Mesenchymal stem cell (in vitro differentiated cells and primary cell): ENCODE measurements around the gene ANKMY1.
"Not testable (repeated sequence)": the region's sequence is repeated elsewhere in the genome, so short reads cannot be mapped to it uniquely, and the experiment has no call there.

ENCODE experiments used
- DNase-seq: peaks from one replicate; pipeline ENCODE4 v3.0.0-alpha.2; 2013
- H2AFZ ChIP-seq: one replicate; pipeline ENCODE4 v1.6.1; 2013; ENCODE audit warnings: low read depth, mild to moderate bottlenecking, control low read depth, inconsistent platforms, low read length, moderate library complexity
- H2AK5ac ChIP-seq: 2 replicates; pipeline ENCODE4 v1.6.1; 2013; ENCODE audit warnings: low read length, moderate library complexity, mild to moderate bottlenecking, inconsistent platforms; ENCODE audit not compliant: severe bottlenecking
- H2BK120ac ChIP-seq: one replicate; pipeline ENCODE4 v1.6.1; 2013; ENCODE audit warnings: low read depth, mild to moderate bottlenecking, inconsistent platforms, low read length, moderate library complexity
- H2BK12ac ChIP-seq, 2 experiments: one replicate each; pipeline ENCODE4 v1.6.1; 2013; ENCODE audit warnings: inconsistent platforms in 2 of 2, low read length in 2 of 2, mild to moderate bottlenecking in 2 of 2, moderate library complexity in 2 of 2, control low read depth in 1 of 2
- H2BK15ac ChIP-seq: one replicate; pipeline ENCODE4 v1.6.1; 2013; ENCODE audit warnings: mild to moderate bottlenecking, low read depth, inconsistent platforms; ENCODE audit not compliant: poor library complexity, severe bottlenecking
- H2BK5ac ChIP-seq: 2 replicates; pipeline ENCODE4 v1.6.1; 2013; ENCODE audit warnings: low read depth, mild to moderate bottlenecking, low read length, control low read depth, inconsistent platforms; ENCODE audit not compliant: poor library complexity, severe bottlenecking
- H3K14ac ChIP-seq, 2 experiments: one replicate each; pipeline ENCODE4 v1.6.1; 2013; ENCODE audit warnings: inconsistent platforms in 2 of 2, low read length in 2 of 2, control low read depth in 1 of 2, mild to moderate bottlenecking in 1 of 2, moderate library complexity in 1 of 2
- H3K18ac ChIP-seq, 2 experiments: one replicate each; pipeline ENCODE4 v1.6.1; 2013; ENCODE audit warnings: inconsistent platforms in 2 of 2, low read length in 2 of 2, control low read depth in 1 of 2, low read depth in 1 of 2, mild to moderate bottlenecking in 1 of 2
- H3K23ac ChIP-seq, 2 experiments: one replicate each; pipeline ENCODE4 v1.6.1; 2013; ENCODE audit warnings: inconsistent platforms in 2 of 2, low read length in 2 of 2, mild to moderate bottlenecking in 2 of 2, moderate library complexity in 2 of 2, control low read depth in 1 of 2
- H3K27ac ChIP-seq: 2 replicates; pipeline ENCODE4 v1.5.1; 2013; ENCODE audit warnings: mild to moderate bottlenecking, moderate library complexity, low read length, control low read depth, inconsistent platforms; ENCODE audit not compliant: poor library complexity, severe bottlenecking
- H3K27me3 ChIP-seq, 2 experiments: 2 replicates each; pipeline versions ENCODE4 v1.6.1 to v1.7.0; 2013; ENCODE audit warnings: low read length in 2 of 2, mild to moderate bottlenecking in 2 of 2, moderate library complexity in 2 of 2, control low read depth in 1 of 2, inconsistent platforms in 1 of 2; ENCODE audit not compliant: control insufficient read depth in 1 of 2, insufficient read depth in 1 of 2
- H3K36me3 ChIP-seq, 2 experiments: 2 replicates each; pipeline versions ENCODE4 v1.6.1 to v1.7.0; 2013; ENCODE audit warnings: low read length in 2 of 2, control low read depth in 1 of 2, inconsistent platforms in 1 of 2, low read depth in 1 of 2, mild to moderate bottlenecking in 1 of 2; ENCODE audit not compliant: insufficient read depth in 2 of 2, control insufficient read depth in 1 of 2
- H3K4ac ChIP-seq, 2 experiments: one replicate each; pipeline ENCODE4 v1.6.1; 2013; ENCODE audit warnings: inconsistent platforms in 2 of 2, low read length in 2 of 2, mild to moderate bottlenecking in 2 of 2, moderate library complexity in 2 of 2, control low read depth in 1 of 2, low read depth in 1 of 2
- H3K4me1 ChIP-seq: 2 replicates; pipeline ENCODE4 v1.6.1; 2013; ENCODE audit warnings: low read depth, low read length, control low read depth; ENCODE audit not compliant: control insufficient read depth, insufficient read depth
- H3K4me2 ChIP-seq: 2 replicates; pipeline ENCODE4 v1.6.1; 2013; ENCODE audit warnings: low read length, mild to moderate bottlenecking, inconsistent platforms; ENCODE audit not compliant: poor library complexity, severe bottlenecking
- H3K4me3 ChIP-seq, 2 experiments: 2 replicates each; pipeline versions ENCODE4 v1.5.1 to v1.7.0; 2013; ENCODE audit warnings: low read length in 2 of 2, mild to moderate bottlenecking in 2 of 2, control low read depth in 1 of 2, low read depth in 1 of 2; ENCODE audit not compliant: insufficient read depth in 1 of 2
- H3K79me1 ChIP-seq: replicated peaks from 2 replicates; pipeline ENCODE4 v1.6.1; 2013; ENCODE audit warnings: mild to moderate bottlenecking, control low read depth, low read length, inconsistent platforms; ENCODE audit not compliant: poor library complexity, severe bottlenecking
- H3K9ac ChIP-seq: 2 replicates; pipeline ENCODE4 v1.7.0; 2013; ENCODE audit warnings: mild to moderate bottlenecking, low read length, moderate library complexity
- H3K9me3 ChIP-seq: 2 replicates; pipeline ENCODE4 v1.7.0; 2013; ENCODE audit warnings: mild to moderate bottlenecking, low read length; ENCODE audit not compliant: control insufficient read depth
- H4K8ac ChIP-seq: one replicate; pipeline ENCODE4 v1.6.1; 2013; ENCODE audit warnings: inconsistent platforms, mild to moderate bottlenecking, low read length, moderate library complexity
- H4K91ac ChIP-seq: one replicate; pipeline ENCODE4 v1.6.1; 2013; ENCODE audit warnings: mild to moderate bottlenecking, low read length, inconsistent platforms
- WGBS: methylation state at CpG from one replicate; pipeline ENCODE4 v1.1.7; 2013; ENCODE audit warnings: mixed read lengths; 5-methylcytosine and 5-hydroxymethylcytosine counted together

ANKMY1 gene

DNA sequence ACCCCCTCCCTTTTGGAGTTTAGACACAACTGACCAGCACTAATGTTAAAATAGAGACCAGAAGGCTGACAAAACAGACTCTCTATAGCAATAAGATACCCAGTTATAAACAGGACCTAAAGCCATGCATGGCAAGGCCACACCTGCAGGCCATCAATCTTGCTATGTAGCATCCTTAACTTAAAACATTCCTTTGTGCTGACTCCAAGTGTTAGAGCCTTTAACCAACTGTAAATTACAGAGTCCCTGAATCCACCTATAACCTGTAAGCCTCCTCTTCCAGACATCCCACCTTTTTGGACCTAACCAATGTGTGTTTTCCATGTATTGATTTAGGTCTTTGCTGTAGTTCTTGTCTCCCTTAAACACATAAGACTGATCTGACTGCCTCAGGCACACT is 17.9 kb downstream of the ANKMY1 start:
- H4K91ac ChIP-seq: no peak overlapping the region
- no peak overlapping the region for H3K9ac ChIP-seq
- no peak overlapping the region for H2BK12ac ChIP-seq
- no peak overlapping the region for H2AFZ ChIP-seq
- no peak overlapping the region for H3K4me3 ChIP-seq
- H2BK120ac ChIP-seq: no peak overlapping the region
- peaks cover 10% of the 10 kb centered on the region for H3K79me1 ChIP-seq
- no peaks in the 10 kb centered on the region for H3K4me1 ChIP-seq
- H3K27ac ChIP-seq: no peak overlapping the region
- no peak overlapping the region for H3K18ac ChIP-seq
- no peak overlapping the region for H2BK15ac ChIP-seq
- no peak overlapping the region for H3K14ac ChIP-seq
- no peak overlapping the region for H2AK5ac ChIP-seq
- DNase-seq: no peak
- H3K27me3 ChIP-seq: no peaks in the 10 kb centered on the region
- no peak overlapping the region for H4K8ac ChIP-seq
- H3K36me3 ChIP-seq: peaks cover 14 to 37% of the 10 kb centered on the region in 2 experiments
- no peaks in the 10 kb centered on the region for H3K9me3 ChIP-seq
- no peak overlapping the region for H3K23ac ChIP-seq
- H2BK5ac ChIP-seq: no peak overlapping the region
- H3K4me2 ChIP-seq: no peak overlapping the region
- H3K4ac ChIP-seq: no peak overlapping the region

DNA sequence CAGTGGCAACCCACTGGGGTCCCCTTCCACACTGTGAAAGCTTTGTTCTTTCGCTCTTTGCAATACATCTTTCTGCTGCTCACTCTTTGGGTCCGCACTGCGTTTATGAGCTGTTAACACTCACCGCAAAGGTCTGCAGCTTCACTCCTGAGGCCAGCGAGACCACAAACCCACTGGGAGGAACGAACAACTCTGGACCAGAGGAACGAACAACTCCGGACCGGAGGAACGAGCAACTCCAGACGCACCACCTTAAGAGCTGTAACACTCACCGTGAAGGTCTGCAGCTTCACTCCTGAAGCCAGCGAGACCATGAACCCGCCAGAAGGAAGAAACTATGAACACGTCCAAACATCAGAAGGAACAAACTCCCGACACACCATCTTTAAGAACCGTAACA is 18.7 kb downstream of the ANKMY1 start:
- not testable (repeated sequence) for DNase-seq, H2BK15ac ChIP-seq, H3K23ac ChIP-seq, H3K27me3 ChIP-seq, H3K4ac ChIP-seq, H2BK5ac ChIP-seq, H3K9ac ChIP-seq, H3K4me2 ChIP-seq, H4K91ac ChIP-seq, H3K14ac ChIP-seq, H3K4me1 ChIP-seq, H2AFZ ChIP-seq, H4K8ac ChIP-seq, H3K18ac ChIP-seq, H2BK120ac ChIP-seq, H3K4me3 ChIP-seq, H2BK12ac ChIP-seq, H2AK5ac ChIP-seq, H3K27ac ChIP-seq, H3K9me3 ChIP-seq
- H3K36me3 ChIP-seq: peaks cover 17 to 40% of the 10 kb centered on the region in 2 experiments
- peaks cover 14% of the 10 kb centered on the region for H3K79me1 ChIP-seq
- WGBS: 97% methylated on average over 17 of the region's 17 CpGs

DNA sequence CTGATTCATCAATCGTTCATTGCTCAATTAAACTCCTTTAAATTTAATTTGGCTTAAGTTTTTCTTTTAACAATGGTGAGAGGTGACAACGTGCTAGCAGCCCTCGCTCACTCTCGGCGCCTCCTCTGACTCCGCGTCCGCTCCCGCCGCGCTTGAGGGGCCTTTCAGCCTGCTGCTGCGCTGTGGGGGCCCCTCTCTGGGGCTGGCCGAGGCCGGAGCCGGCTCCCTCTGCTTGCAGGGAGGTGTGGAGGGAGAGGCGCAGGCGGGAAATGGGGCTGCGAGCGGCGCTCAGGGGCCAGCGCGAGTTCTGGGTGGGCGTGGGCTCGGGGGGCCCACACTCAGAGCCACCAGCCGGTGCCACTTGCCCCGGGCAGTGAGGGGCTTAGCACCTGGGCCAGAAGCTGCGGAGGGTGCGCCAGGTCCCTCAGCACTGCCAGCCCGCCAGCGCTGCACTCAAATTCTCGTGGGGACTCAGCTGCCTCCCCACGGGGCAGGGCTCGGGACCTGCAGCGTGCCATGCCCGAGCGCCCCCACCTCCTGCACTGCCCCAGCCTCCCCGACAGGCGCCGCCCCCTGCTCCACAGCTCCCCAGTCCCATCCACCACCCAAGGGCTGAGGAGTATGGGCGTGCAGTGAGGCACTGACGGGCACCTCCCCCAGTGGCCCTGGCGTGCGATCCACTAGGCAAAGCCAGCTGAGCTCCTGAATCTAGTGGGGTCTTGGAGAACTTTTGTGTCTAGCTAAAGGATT is 19.6 kb downstream of the ANKMY1 start:
- Histone ChIP-seq H3K9ac (no peak overlapping the region), H3K27ac (no peak overlapping the region), H3K23ac (no peak overlapping the region), H2AK5ac (no peak overlapping the region), H3K4ac (no peak overlapping the region), H3K36me3 (peaks cover 17 to 40% of the 10 kb centered on the region in 2 experiments), H3K14ac (no peak overlapping the region), H4K91ac (no peak overlapping the region), H3K4me3 (no peak overlapping the region), H4K8ac (no peak overlapping the region), H3K27me3 (no peaks in the 10 kb centered on the region), H3K4me1 (no peaks in the 10 kb centered on the region), H3K18ac (no peak overlapping the region), H2BK5ac (no peak overlapping the region), H3K4me2 (no peak overlapping the region), H2AFZ (no peak overlapping the region), H3K9me3 (peaks cover 6% of the 10 kb centered on the region), H2BK12ac (no peak overlapping the region), H2BK15ac (no peak overlapping the region), H3K79me1 (peaks cover 15% of the 10 kb centered on the region), H2BK120ac (no peak overlapping the region)
- WGBS: 99% methylated on average over 30 of the region's 43 CpGs
- no peak for DNase-seq

DNA sequence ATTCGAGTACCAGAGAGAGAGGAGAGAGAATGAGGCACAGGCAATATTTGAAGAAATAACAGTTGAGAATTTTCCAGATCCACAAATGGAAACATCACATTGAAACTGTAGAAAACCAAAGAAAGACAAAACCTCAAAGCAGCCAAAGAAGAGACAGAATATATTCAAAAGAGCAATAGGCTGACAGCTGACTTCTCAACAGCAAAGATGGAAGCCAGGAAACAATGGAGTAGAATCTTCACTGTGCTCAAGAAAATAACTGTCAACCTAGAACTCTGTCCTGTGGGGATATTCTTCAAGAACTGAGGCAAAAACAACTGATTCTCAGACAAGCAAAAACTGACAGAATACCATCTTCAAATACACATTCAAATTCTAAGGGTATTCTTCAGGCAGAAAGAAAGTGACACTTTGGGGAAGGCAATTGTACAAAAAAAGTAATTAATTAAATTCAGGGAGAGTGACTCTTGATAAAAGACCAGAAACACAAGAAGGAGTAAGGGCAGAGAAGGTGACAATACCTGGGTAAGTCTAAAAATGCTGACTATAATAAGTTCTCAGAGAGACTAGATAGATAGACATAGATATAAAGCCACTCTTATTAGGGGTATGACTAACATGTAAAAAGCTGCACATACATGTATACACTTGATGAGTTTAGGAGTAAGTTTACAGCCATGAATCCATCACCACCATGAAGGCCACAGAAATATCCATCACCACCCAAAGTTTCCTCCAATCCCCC is 25.6 kb downstream of the ANKMY1 start:
- Histone ChIP-seq H3K27ac (no peak overlapping the region), H3K27me3 (no peaks in the 10 kb centered on the region), H3K18ac (no peak overlapping the region), H4K8ac (no peak overlapping the region), H2BK12ac (no peak overlapping the region), H2BK15ac (no peak overlapping the region), H3K4me2 (no peak overlapping the region), H3K4me1 (no peaks in the 10 kb centered on the region), H3K9me3 (peaks cover 32% of the 10 kb centered on the region), H3K4me3 (no peak overlapping the region), H2BK120ac (no peak overlapping the region), H3K23ac (no peak overlapping the region), H3K79me1 (peaks cover 12% of the 10 kb centered on the region), H3K14ac (no peak overlapping the region), H2AFZ (no peak overlapping the region), H3K4ac (no peak overlapping the region), H3K36me3 (peaks cover 20 to 47% of the 10 kb centered on the region in 2 experiments), H4K91ac (no peak overlapping the region), H2BK5ac (no peak overlapping the region), H2AK5ac (no peak overlapping the region), H3K9ac (no peak overlapping the region)
- WGBS: 80% methylated on average over 1 of the region's 1 CpG
- no peak for DNase-seq
